Activated T-helper 1 cell treated with anti-CD3 and anti-CD28 coated beads, Interleukin-12 subunit alpha, Interleukin-12 subunit beta, Interleukin-2, Interleukin-4 antibody, amounts not matched to agents 30 ng/mL and 10 ng/mL and 1 ng/mL, durations not matched to agents 14 hours and 24 hours and 36 hours (primary cell): ENCODE results near the gene ZNF587. TPM values are rescaled to one million over a fixed set of nuclear protein-coding genes. Genes with fewer than 3 reads are reported as not detected.
A peak's percentile ranks its signal among the peaks of the same experiment; 100 is the strongest.

Experiments
- DNase-seq: peaks from one replicate; pipeline ENCODE4 v3.0.0; 2021; ENCODE audit warnings: low spot score
- H3K27ac Mint-ChIP-seq: one replicate; pipeline ENCODE4 v1.8.0; 2021; ENCODE audit warnings: mild to moderate bottlenecking, mixed read lengths
- H3K27me3 Mint-ChIP-seq: one replicate; pipeline ENCODE4 v1.8.0; 2022; ENCODE audit warnings: mild to moderate bottlenecking, moderate library complexity, mixed read lengths; ENCODE audit not compliant: insufficient read depth
- H3K36me3 Mint-ChIP-seq: one replicate; pipeline ENCODE4 v1.8.0; 2021; ENCODE audit warnings: low read depth, mixed read lengths
- H3K4me1 Mint-ChIP-seq: one replicate; pipeline ENCODE4 v1.8.0; 2021; ENCODE audit warnings: low read depth, mixed read lengths
- H3K4me3 Mint-ChIP-seq: one replicate; pipeline ENCODE4 v1.8.0; 2021; ENCODE audit warnings: mild to moderate bottlenecking, moderate library complexity, mixed read lengths
- H3K9me3 Mint-ChIP-seq: one replicate; pipeline ENCODE4 v1.8.0; 2021; ENCODE audit warnings: mixed read lengths
- intact Hi-C: fragments of 100-400 bp; cut with micrococcal nuclease; formaldehyde crosslinking; loops from one replicate; pipeline ENCODE4 v1.15.1; 2024
- total RNA-seq: library from RNA; stranded (reverse); gene quantifications from 2 replicates; pipeline ENCODE4 v1.2.3, GENCODE V29; 2022

Gene ZNF587
- total RNA-seq, 1 donor from 2014 or later, result 29.6 TPM

DNA sequence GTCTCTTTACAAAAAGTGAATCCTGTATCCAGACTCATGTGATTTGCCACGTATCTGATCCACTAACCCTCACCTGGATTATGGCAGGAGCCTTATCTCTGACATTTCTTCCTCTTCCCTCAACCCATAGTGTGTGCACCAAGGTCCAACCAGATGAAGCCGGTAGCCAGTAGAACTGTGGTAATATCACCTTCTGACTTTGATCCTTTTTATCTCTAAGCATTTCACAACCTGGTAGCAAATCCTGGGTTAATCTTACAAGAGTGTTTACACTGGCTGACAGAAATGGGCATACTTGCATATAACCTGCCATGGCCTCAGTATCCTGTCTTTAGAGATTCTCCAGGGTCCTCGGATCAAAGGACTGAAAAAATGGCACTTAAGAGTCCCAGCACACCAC lies 64.9 kb downstream of the ZNF587 start:
- peak overlapping the region; percentile 91 for H3K4me3 Mint-ChIP-seq
- peaks cover 53% of the 10 kb centered on the region for H3K9me3 Mint-ChIP-seq
- no peak for DNase-seq
- peaks cover 58% of the 10 kb centered on the region for H3K36me3 Mint-ChIP-seq
- intact Hi-C loops, result no loop called here
- peaks cover 15% of the 10 kb centered on the region for H3K4me1 Mint-ChIP-seq
- no peaks in the 10 kb centered on the region for H3K27me3 Mint-ChIP-seq
- no peak overlapping the region for H3K27ac Mint-ChIP-seq

Other genes starting within 250 kb of the ZNF587 start
- 5.4 and 7.3 TPM in 2 replicates for gene ZNF530, start 250.0 kb upstream of the ZNF587 start, total RNA-seq
- 8.4 and 9.4 TPM in 2 replicates for gene ZNF134, start 235.6 kb upstream of the ZNF587 start, total RNA-seq
- gene ZNF211, start 216.7 kb upstream of the ZNF587 start, total RNA-seq, result 8.3 and 8.4 TPM in 2 replicates
- not detected in 2 replicates for gene ZSCAN4, start 180.9 kb upstream of the ZNF587 start, total RNA-seq
- 9.6 and 11.1 TPM in 2 replicates for gene ZNF551, start 167.9 kb upstream of the ZNF587 start, total RNA-seq
- gene ZNF154, start 140.7 kb upstream of the ZNF587 start, total RNA-seq, result 4.6 and 4.7 TPM in 2 replicates
- 4.9 and 5.5 TPM in 2 replicates for gene ZNF671, start 122.2 kb upstream of the ZNF587 start, total RNA-seq
- 6.8 and 6.9 TPM in 2 replicates for gene ZNF776, start 103.0 kb upstream of the ZNF587 start, total RNA-seq
- gene ZNF586, start 80.2 kb upstream of the ZNF587 start, total RNA-seq, result 13.6 and 13.8 TPM in 2 replicates
- 9.0 and 10.7 TPM in 2 replicates for gene ZNF552, start 34.9 kb upstream of the ZNF587 start, total RNA-seq
- gene ZNF587B, start 19.6 kb upstream of the ZNF587 start, total RNA-seq, result 25.1 and 26.7 TPM in 2 replicates
- gene ZNF814, start 39.2 kb downstream of the ZNF587 start, total RNA-seq, result 14.1 and 15.7 TPM in 2 replicates
- 10.9 and 11.6 TPM in 2 replicates for gene ZNF417, start 66.7 kb downstream of the ZNF587 start, total RNA-seq
- 0.70 and 3.6 TPM in 2 replicates for gene ZNF418, start 85.5 kb downstream of the ZNF587 start, total RNA-seq
- gene ZNF256, start 97.8 kb downstream of the ZNF587 start, total RNA-seq, result 2.5 and 3.4 TPM in 2 replicates
- gene C19orf18, start 124.7 kb downstream of the ZNF587 start, total RNA-seq, result not detected in 2 replicates
- 6.3 and 6.4 TPM in 2 replicates for gene ZNF606, start 153.0 kb downstream of the ZNF587 start, total RNA-seq
- gene ZSCAN1, start 184.2 kb downstream of the ZNF587 start, total RNA-seq, result not detected in 2 replicates
- gene ZNF135, start 209.4 kb downstream of the ZNF587 start, total RNA-seq, result 0.05 and 0.16 TPM in 2 replicates
- 2.0 and 2.3 TPM in 2 replicates for gene ZSCAN18, start 248.4 kb downstream of the ZNF587 start, total RNA-seq